Myocyte (in vitro differentiated cells): ENCODE data around the gene DCLRE1B. TPM values are rescaled to one million over a fixed set of nuclear protein-coding genes. Genes with fewer than 3 reads are reported as not detected.

Experiments used
- DNase-seq: peaks from one replicate; pipeline ENCODE4 v3.0.0-alpha.2; 2012; ENCODE audit warnings: low read depth
- total RNA-seq: library from RNA; depleted of rRNA; stranded (reverse); fragments of >200 nt; gene quantifications from 2 replicates; pipeline ENCODE4 v1.2.3, GENCODE V29; 2014

DCLRE1B gene
- total RNA-seq, 1 donor from 2014 or later = 5.3 TPM

GRCh38 chr1:113918243-113918642 is 13.1 kb downstream of the DCLRE1B start:
- DNase-seq = no peak

GRCh38 chr1:113922957-113923356 is 17.8 kb downstream of the DCLRE1B start:
- no peak for DNase-seq

- no peak for DNase-seq
These were observed 19.3 kb downstream of the DCLRE1B start for GRCh38 chr1:113924473-113924872.

DNA sequence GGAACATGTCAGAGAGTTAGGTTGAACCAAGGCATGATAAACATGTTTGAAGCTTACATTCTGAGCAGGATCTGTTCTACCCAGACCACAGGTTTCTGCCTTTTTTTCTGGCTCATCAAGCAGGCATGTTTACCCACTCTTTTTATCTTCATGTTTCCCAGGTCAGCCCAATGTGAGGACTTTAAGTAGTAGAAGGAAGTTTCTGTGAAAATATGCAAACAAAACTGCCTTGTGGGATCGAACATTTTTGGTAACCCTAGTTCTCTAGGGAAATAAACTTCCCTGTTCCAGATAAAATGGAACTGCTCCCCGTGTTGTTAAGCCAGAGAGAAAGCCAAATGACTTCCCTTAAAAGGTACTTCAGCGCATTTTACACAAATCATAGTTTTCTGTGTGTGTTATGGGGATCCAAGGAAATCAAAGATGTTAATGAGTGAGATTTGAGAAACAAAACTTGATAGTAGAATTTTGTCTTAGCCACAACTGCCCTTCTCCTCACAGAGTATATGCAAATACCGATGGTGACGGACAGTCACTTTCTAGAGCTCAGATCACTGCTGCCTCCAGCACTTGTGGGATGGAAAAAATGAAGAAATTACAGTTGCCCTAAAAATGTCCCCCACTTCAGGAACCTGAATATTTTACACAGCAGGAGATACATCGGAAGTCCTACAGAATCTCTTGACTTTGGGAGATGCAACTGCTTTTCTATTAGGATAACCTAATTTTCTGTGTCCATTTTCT is 23.2 kb downstream of the DCLRE1B start:
- DNase-seq = peak; percentile 9

GRCh38 chr1:113928941-113929749 is 24.0 kb downstream of the DCLRE1B start, which contains the start of gene HIPK1:
TSS of gene HIPK1 (plus strand) at chr1:113929324.
- DNase-seq = peak; percentile 94

GRCh38 chr1:113929750-113930498 is 24.8 kb downstream of the DCLRE1B start:
- DNase-seq = peak; percentile 51

DNA sequence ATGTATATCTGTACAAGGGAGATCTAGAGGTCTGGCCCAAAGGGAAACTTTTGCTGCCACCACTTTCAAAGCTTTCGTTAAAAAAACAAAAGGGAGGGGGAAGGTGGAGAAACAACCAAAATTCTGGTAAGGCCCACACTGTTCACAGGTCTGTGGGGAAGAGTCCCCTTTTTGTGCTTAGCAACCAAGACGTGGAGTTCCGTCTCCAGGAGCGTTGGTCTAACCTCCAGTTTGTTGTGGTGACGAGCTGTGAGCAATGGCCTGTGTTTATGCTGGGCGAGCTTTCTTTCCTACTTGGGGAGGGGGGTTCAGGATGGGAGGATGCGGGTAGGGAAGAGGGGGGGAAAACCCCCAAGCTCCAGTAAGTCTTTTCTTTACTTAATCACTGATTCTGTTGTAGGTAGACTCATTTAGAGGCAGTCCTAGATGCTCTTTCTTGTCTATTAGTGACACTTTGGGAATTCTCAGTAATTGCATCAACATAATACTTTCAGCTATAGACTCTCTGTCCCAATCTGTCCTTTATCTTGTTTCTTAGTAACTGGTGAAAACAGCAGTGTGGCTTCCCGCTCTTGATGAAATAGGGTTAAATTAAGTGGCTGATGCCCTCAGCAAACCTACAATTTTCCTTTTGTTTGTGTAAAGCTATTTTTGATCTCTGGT is 25.5 kb downstream of the DCLRE1B start:
- DNase-seq = peak; percentile 46

DNA sequence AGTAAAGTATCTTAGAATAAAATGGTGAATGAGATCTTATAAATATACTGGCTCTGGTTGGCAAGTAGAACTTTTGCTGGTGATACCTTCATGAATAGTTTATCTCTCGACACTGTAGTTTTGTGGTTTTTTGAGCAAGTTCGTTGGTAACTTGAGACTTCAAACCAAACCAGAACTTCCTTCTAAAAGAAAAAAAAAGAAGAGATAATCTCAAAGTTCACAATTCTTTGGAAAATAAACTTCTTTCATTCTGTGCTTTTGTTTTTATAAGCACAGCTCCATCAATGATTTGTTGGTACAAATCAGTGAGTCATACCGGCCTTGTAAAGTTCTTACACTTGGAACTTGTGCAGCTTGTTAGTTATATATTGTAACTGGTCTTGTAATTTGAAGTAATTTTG is 26.3 kb downstream of the DCLRE1B start:
- DNase-seq = peak; percentile 45

GRCh38 chr1:113934006-113934405 is 28.9 kb downstream of the DCLRE1B start:
- no peak for DNase-seq

DNA sequence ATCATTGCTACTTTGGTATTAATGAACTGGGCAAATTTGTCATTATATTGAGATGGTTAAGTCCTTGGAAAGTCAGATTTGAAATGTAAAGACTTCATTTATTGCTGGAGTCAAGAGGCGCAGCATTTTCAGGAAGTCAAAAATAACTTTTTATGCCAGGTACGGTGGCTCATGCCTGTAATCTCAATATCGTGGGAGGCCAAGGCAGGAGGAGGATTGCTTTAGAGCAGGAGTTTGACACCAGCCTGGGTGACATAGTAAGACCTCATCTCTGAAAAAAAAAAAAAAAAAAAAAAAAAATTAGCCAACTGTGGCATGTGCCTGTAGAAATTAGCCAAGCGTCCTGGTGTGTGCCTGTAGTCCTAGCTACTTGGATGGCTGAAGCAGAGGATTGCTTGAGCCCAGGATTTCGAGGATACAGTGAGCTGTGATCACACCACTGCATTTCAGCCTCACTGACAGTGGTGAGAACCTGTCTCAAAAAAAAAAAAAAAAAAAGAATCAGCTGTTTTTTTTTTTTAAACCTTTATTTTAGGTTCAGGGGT is 29.5 kb downstream of the DCLRE1B start:
- DNase-seq = no peak

DNA sequence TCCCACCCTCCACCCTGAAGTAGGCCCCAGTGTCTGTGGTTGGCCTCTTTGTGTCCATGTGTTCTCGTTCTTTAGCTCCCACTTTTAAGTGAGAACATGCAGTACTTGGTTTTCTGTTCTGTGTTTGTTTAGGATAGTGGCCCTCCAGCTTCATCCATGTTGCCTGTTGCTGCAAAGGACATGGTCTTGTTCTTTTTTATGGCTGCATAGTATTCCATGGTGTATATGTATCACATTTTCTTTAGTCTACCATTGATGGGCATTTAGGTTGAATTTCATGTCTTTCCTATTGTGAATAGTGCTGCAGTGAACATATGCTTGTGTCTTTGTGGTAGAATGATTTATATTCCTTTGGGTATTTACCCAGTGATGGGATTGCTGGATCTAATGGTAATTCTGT is 30.1 kb downstream of the DCLRE1B start:
- DNase-seq = no peak

- no peak for DNase-seq
These were observed 30.8 kb downstream of the DCLRE1B start for GRCh38 chr1:113935970-113936369.

DNA sequence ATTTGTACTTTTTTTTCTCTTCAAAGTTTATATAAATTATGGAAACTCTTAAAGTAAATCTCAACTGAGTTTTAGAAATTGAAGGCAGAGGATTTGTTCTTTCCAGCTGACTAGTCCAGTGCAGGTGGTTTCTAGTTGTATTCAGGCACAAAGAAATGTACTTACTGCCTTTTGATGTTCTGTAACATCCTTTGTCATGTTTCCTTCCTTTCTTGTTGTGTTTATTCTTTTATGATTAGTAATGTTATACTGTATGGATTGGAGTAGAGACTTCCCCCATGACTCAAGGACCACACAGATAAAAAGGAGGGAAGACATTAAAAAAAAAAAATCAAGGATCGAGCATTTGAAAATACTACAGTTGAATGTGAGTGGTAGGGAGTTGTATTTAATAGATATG is 32.0 kb downstream of the DCLRE1B start:
- no peak for DNase-seq

GRCh38 chr1:113938192-113938591 is 33.1 kb downstream of the DCLRE1B start:
- no peak for DNase-seq

- DNase-seq = peak; percentile 81
These were observed 35.5 kb downstream of the DCLRE1B start for GRCh38 chr1:113940365-113941244.

DNA sequence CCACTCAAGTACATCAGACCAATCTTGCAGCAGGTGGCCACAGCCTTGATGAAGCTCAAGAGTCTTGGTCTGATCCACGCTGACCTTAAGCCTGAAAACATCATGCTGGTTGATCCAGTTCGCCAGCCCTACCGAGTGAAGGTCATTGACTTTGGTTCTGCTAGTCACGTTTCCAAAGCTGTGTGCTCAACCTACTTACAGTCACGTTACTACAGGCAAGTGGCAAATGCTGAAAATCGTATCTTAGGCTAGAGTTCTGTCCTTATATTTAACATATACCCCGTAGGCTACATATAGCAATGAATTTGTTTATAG is 36.1 kb downstream of the DCLRE1B start:
- DNase-seq = no peak

- no peak for DNase-seq
These were observed 37.4 kb downstream of the DCLRE1B start for GRCh38 chr1:113942527-113942926.

GRCh38 chr1:113943028-113943811 is 38.1 kb downstream of the DCLRE1B start:
- no peak for DNase-seq

- no peak for DNase-seq
These were observed 40.2 kb downstream of the DCLRE1B start for GRCh38 chr1:113945329-113945728.
